Spleen (tissue), 11 donors: ENCODE measurements around the gene RASAL3. TPM values are rescaled to one million over a fixed set of nuclear protein-coding genes. Genes with fewer than 3 reads are reported as not detected.

Experiments
- DNase-seq: peaks from one replicate; pipeline ENCODE4 v3.0.0-alpha.2; 2020
- H3K27ac ChIP-seq, 8 donors: fragments of 200-600 bp; sonication (generic) in 7 of 8; 1 replicate in 4 of 8; 2 replicates in 4 of 8; pipeline versions ENCODE4 v1.5.0 to v1.8.0; 2016 to 2021; ENCODE audit warnings: inconsistent platforms in 4 of 8, mild to moderate bottlenecking in 4 of 8, moderate library complexity in 1 of 8
- H3K27me3 ChIP-seq, 7 donors: fragments of 200-600 bp; sonication (generic) in 6 of 7; replicated peaks in 1 of 7; 1 replicate in 4 of 7; 2 replicates in 3 of 7; pipeline versions ENCODE4 v1.5.0 to v1.8.0; 2016 to 2021; ENCODE audit warnings: inconsistent platforms in 3 of 7, mild to moderate bottlenecking in 1 of 7
- H3K36me3 ChIP-seq, 6 donors: fragments of 200-600 bp; sonication (generic) in 5 of 6; 1 replicate in 4 of 6; 2 replicates in 2 of 6; pipeline versions ENCODE4 v1.5.0 to v1.8.0; 2016 to 2021; ENCODE audit warnings: inconsistent platforms in 2 of 6
- H3K4me1 ChIP-seq, 6 donors: fragments of 200-600 bp; sonication (generic) in 5 of 6; 1 replicate in 3 of 6; 2 replicates in 3 of 6; pipeline versions ENCODE4 v1.5.0 to v1.8.0; 2016 to 2021; ENCODE audit warnings: inconsistent platforms in 3 of 6
- H3K4me3 ChIP-seq, 8 donors: fragments of 200-600 bp; sonication (generic) in 7 of 8; 1 replicate in 4 of 8; 2 replicates in 4 of 8; pipeline versions ENCODE4 v1.5.0 to v1.8.0; 2016 to 2021; ENCODE audit warnings: inconsistent platforms in 4 of 8, mild to moderate bottlenecking in 4 of 8, moderate library complexity in 2 of 8
- H3K9me3 ChIP-seq, 8 donors: fragments of 200-600 bp; sonication (generic) in 7 of 8; 1 replicate in 4 of 8; 2 replicates in 4 of 8; pipeline versions ENCODE4 v1.5.0 to v1.8.0; 2016 to 2021; ENCODE audit warnings: inconsistent platforms in 4 of 8
- POLR2A ChIP-seq, 3 donors: fragments of 450-650 bp; IDR thresholded peaks; one replicate each; pipeline ENCODE4 v1.5.1; 2017; ENCODE audit warnings: antibody characterized with exemption in 3 of 3, mild to moderate bottlenecking in 1 of 3
- POLR2AphosphoS5 ChIP-seq, 3 donors: sonication (generic); formaldehyde crosslinking; IDR thresholded peaks; one replicate each; pipeline ENCODE4 v1.5.1; 2017; ENCODE audit warnings: antibody characterized with exemption in 3 of 3
- WGBS, 5 donors: extraction: QIAGEN DNeasy Blood & Tissue Kit in 3 of 5; methylation state at CpG; one replicate each; pipeline versions ENCODE4 v1.1.5 to v1.1.7; 2013 to 2018; 5-methylcytosine and 5-hydroxymethylcytosine counted together
- intact Hi-C: fragments of 100-400 bp; cut with DNase I; formaldehyde crosslinking; loops from one replicate; pipeline ENCODE4 v1.15.0; 2023; ENCODE audit warnings: low total_unique reads
- polyA plus RNA-seq, 3 donors: library from polyadenylated mRNA; stranded (reverse); fragments of 200-250 nt; gene quantifications; one replicate each; pipeline ENCODE4 v1.2.1, GENCODE V29; 2013
- total RNA-seq, 7 donors: library from RNA; depleted of rRNA in 3 of 7; stranded (reverse); fragments of >200 nt in 3 of 7; fragmentation: NEBNext Ultra II Directional in 4 of 7; extraction: Animal tissue kit (Norgen Biotek cat#: 25700) in 4 of 7; gene quantifications; one replicate each; pipeline versions ENCODE4 v1.1.0 to v1.2.1, GENCODE V29; 2016 to 2021
- TF ChIP-seq, protein P1 (sequence below), 11 experiments: fragments of 200-600 bp in 7 of 11; fragments of 450-650 bp in 4 of 11; sonication (generic) in 4 of 11; IDR thresholded peaks in 8 of 11; conservative IDR thresholded peaks in 3 of 11; 1 replicate in 7 of 11; 2 replicates in 4 of 11; pipeline versions ENCODE4 v1.4.0 to v1.8.0; 2016 to 2021; ENCODE audit warnings: antibody characterized with exemption in 11 of 11, inconsistent platforms in 4 of 11, mild to moderate bottlenecking in 1 of 11
- donor health status: healthy with polysubstance abuse.
- donor health status: DM: no; HTN: no; CAD: no; lungs with moderate emphysema.
- donor health status: DM: no; HTN: no; CAD: no.
- donor health status: Bipolar disorder and iron deficiency.
- donor health status: healthy.
- donor health status: DM: no; HTN: no; CAD: no.
- donor health status: DM: yes; HTN: yes; CAD: no.

The RASAL3 gene
- total and polyA plus RNA-seq, 10 donors, result 31.7 to 79.1 (median 62.2) TPM

DNA sequence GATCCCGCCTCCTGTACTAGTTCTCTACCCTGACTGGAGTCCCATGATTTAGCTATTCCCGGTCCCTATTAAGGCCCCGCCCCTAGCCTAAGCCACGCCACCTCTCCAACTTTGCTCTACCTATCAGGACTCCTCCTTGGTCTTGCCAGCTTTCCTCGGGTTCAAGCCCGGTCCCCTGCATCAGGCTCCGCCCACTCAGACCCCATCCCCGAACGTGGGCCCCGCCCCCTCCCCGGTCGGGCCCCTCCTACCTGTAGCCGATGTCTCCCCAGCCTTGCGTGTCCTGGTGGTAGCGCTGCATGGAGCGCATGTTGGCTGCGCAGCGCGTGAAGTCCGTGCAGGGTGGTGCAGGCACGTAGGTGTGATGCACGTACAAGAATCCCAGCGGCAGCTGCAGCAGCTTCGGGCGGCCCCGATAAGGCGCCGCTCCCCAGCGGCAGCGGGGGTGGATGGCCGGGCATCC is 7.3 kb upstream of the RASAL3 start:
- WGBS, 5 donors, result 60 to 72% (median 67%) methylated on average over 20 to 31 of the region's 31 CpGs
- DNase-seq, result no peak
- H3K27ac ChIP-seq, result no peak overlapping the region
- intact Hi-C loops, result no loop called here
- TF ChIP-seq POLR2AphosphoS5 (IDR thresholded peaks at IDR 0.05) (no peak), POLR2A (IDR thresholded peaks at IDR 0.05) (no peak)
- peaks cover 9 to 38% (median 22%) of the 10 kb centered on the region in 6 donors for H3K4me1 ChIP-seq
- H3K36me3 ChIP-seq, result no peaks in the 10 kb centered on the region
- peaks cover 0 to 9% (median 0%) of the 10 kb centered on the region in 8 donors for H3K9me3 ChIP-seq
- H3K27me3 ChIP-seq, result peaks cover 0 to 45% (median 18%) of the 10 kb centered on the region in 7 donors
- no peak overlapping the region for H3K4me3 ChIP-seq

DNA sequence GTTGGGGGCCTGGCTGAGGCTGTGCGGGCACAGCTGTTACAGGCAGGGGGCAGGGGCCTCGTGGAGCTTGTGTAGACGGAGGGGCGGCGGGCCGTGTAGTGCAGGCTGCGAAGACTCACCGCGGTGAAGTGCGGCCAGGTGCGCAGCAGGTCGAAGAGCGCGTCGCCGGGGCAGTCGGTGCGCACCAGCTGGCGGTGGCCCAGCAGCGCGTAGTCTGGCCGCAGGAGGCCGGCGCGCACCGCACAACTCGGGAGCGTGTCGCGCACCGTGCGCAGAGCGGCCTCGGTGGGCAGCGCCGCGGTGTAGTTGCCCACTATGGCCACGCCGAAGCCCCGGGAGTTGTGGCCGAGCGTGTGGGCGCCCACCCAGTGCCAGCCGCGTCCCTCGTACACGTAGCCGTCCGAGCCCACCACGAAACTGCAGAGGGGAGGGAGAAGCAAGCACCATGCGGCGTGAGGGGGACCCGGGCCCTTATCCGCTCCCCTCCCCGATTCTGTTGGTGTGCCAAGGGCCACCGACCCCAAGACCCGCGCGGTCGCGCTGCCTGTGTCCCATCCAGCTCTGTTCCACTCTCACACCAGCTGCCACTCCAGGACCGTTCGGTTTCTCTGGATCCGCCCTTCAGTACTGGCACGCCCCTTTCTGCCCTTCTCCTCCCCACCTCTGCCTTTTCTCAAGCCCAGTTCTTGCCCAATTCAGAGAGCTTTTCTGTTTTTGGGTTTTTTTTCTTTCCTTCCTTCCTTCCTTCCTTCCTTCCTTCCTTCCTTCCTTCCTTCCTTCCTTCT is 5.4 kb upstream of the RASAL3 start:
- peak overlapping the region; percentile 6 to 71 (median 39) for H3K4me3 ChIP-seq
- peaks cover 9 to 57% (median 38%) of the 10 kb centered on the region in 6 donors for H3K4me1 ChIP-seq
- no peak for TF ChIP-seq POLR2A (IDR thresholded peaks at IDR 0.05)
- peak in 1 of 3 donors; percentile 42 for TF ChIP-seq POLR2AphosphoS5 (IDR thresholded peaks at IDR 0.05)
- TF ChIP-seq, protein P1, sequence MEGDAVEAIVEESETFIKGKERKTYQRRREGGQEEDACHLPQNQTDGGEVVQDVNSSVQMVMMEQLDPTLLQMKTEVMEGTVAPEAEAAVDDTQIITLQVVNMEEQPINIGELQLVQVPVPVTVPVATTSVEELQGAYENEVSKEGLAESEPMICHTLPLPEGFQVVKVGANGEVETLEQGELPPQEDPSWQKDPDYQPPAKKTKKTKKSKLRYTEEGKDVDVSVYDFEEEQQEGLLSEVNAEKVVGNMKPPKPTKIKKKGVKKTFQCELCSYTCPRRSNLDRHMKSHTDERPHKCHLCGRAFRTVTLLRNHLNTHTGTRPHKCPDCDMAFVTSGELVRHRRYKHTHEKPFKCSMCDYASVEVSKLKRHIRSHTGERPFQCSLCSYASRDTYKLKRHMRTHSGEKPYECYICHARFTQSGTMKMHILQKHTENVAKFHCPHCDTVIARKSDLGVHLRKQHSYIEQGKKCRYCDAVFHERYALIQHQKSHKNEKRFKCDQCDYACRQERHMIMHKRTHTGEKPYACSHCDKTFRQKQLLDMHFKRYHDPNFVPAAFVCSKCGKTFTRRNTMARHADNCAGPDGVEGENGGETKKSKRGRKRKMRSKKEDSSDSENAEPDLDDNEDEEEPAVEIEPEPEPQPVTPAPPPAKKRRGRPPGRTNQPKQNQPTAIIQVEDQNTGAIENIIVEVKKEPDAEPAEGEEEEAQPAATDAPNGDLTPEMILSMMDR (IDR thresholded peaks at IDR 0.05 in 8 of 11, conservative IDR thresholded peaks at IDR 0.05 in 3 of 11), result peak in 1 of 11 experiments; percentile 3
- intact Hi-C loops, result no loop called here
- peak overlapping the region in 3 of 8 donors; percentile 51 to 73 (median 54) for H3K27ac ChIP-seq
- WGBS, 5 donors, result 2 to 13% (median 5%) methylated on average over 25 to 65 of the region's 65 CpGs
- peak; percentile 81 for DNase-seq
- H3K9me3 ChIP-seq, result no peaks in the 10 kb centered on the region
- peaks cover 0 to 45% (median 18%) of the 10 kb centered on the region in 7 donors for H3K27me3 ChIP-seq
- H3K36me3 ChIP-seq, result no peaks in the 10 kb centered on the region

DNA sequence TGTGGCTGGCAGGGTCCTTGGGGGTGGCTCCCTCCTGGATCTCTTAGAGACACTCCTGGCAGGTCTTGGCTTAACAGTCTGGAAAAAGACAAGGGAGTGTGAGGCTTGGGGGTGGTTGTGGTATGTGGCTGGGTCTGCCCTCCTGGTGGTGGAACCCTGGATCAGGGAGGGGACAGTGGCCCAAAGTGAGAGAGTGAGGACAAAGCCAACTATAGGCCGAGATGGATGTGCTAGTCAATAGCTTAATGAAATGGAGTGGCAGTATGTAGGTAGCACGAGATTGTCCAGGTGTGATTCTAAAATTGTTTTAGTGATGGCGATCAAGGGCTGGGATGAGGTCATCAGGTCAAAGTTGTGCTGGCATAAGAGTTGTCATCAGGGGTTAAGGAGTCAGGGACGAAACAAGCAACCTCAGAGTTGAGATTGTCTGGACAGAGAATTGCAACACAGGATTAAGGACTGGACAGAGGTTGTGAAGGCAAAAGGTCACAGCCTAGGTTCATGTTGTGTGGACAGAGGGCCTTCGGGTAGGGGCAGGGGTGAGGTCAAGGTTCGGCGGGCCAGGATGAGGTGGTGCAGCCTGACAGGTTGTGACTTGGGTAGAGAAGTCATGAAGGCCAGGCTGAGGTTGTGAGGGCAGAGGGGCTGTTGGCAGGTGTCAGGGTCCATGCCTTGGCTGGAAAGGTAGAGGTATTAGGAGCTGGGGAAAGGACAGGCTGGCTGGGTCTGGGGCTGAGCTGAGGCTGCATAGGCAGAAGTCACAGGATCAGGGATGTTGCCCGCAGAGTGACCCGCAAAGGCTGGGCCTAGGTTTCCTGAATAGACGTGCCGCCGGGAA is 4.5 kb upstream of the RASAL3 start:
- peak; percentile 20 for DNase-seq
- peak overlapping the region in 4 of 8 donors; percentile 38 to 71 (median 41) for H3K4me3 ChIP-seq
- no peaks in the 10 kb centered on the region for H3K36me3 ChIP-seq
- peak overlapping the region in 3 of 8 donors; percentile 51 to 73 (median 54) for H3K27ac ChIP-seq
- no peaks in the 10 kb centered on the region for H3K9me3 ChIP-seq
- WGBS, 5 donors, result 49 to 56% (median 51%) methylated on average over 11 to 12 of the region's 12 CpGs
- H3K27me3 ChIP-seq, result peaks cover 0 to 52% (median 19%) of the 10 kb centered on the region in 7 donors
- peaks cover 9 to 65% (median 42%) of the 10 kb centered on the region in 6 donors for H3K4me1 ChIP-seq
- intact Hi-C loops, result no loop called here
- no peak for TF ChIP-seq POLR2A (IDR thresholded peaks at IDR 0.05)
- TF ChIP-seq, protein P1 (IDR thresholded peaks at IDR 0.05 in 8 of 11, conservative IDR thresholded peaks at IDR 0.05 in 3 of 11), result no peak
- no peak for TF ChIP-seq POLR2AphosphoS5 (IDR thresholded peaks at IDR 0.05)

DNA sequence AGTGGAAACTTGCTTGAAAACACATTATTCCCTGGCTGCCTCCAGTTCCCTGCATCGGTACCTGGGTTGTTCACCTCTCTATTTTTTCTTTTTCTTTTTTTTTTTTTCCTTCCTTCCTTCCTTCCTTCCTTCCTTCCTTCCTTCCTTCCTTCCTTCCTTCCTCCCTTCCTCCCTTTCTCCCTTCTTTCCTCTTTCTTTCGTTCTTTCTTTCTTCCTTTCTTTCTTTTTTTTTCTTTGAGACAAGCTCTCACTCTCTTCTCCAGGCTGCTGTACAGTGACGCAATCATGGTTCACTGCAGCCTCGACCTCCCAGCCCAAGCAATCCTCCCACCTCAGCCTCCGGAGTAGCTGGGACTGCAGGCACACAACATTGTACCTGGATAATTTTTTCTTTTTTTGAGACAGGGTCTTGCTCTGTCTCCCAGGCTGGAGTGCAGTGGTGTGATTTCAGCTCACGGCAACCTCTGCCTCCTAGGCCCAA is 3.4 kb upstream of the RASAL3 start:
- TF ChIP-seq, protein P1 (IDR thresholded peaks at IDR 0.05 in 8 of 11, conservative IDR thresholded peaks at IDR 0.05 in 3 of 11), result no peak
- TF ChIP-seq POLR2AphosphoS5 (IDR thresholded peaks at IDR 0.05), result no peak
- Histone ChIP-seq H3K36me3 (peaks cover 0 to under 1% (median 0%) of the 10 kb centered on the region in 6 donors), H3K27ac (peak overlapping the region in 4 of 8 donors; percentile 47 to 79 (median 68)), H3K4me3 (no peak overlapping the region), H3K9me3 (no peaks in the 10 kb centered on the region), H3K4me1 (peaks cover 15 to 75% (median 52%) of the 10 kb centered on the region in 6 donors), H3K27me3 (peaks cover 0 to 55% (median 19%) of the 10 kb centered on the region in 7 donors)
- DNase-seq, result peak; percentile 34
- WGBS, 5 donors, result 66 to 77% (median 71%) methylated on average over 6 of the region's 6 CpGs
- intact Hi-C loops, result no loop called here
